ENCODE measurements around the gene STK10.
"Not testable (repeated sequence)": the region's sequence is repeated elsewhere in the genome, so short reads cannot be mapped to it uniquely, and the experiment has no call there.

The STK10 gene

GRCh38 chr5:172156541-172156994 is 31.5 kb downstream of the STK10 start:
- TF ChIP-seq CTCF (IDR thresholded peaks at IDR 0.05), result no peak
- no peak overlapping the region for H3K4me3 ChIP-seq
- H3K27ac ChIP-seq, result no peak overlapping the region
- DNase-seq (ENCODE audit: low spot score), result no peak

GRCh38 chr5:172155101-172155500 is 32.9 kb downstream of the STK10 start:
- H3K27ac ChIP-seq, H3K4me3 ChIP-seq: not testable (repeated sequence)
- DNase-seq (ENCODE audit: low spot score), result peak; percentile 31

- no peak overlapping the region for H3K4me3 ChIP-seq
- no peak for TF ChIP-seq CTCF (IDR thresholded peaks at IDR 0.05)
- H3K27ac ChIP-seq, result no peak overlapping the region
- DNase-seq (ENCODE audit: low spot score), result no peak
Observed at GRCh38 chr5:172153695-172154094, 34.3 kb downstream of the STK10 start.

- DNase-seq (ENCODE audit: low spot score), result no peak
- TF ChIP-seq CTCF (IDR thresholded peaks at IDR 0.05), result no peak
- no peak overlapping the region for H3K27ac ChIP-seq
- H3K4me3 ChIP-seq, result no peak overlapping the region
Observed at GRCh38 chr5:172151661-172152210, 36.3 kb downstream of the STK10 start.

- H3K4me3 ChIP-seq, result no peak overlapping the region
- H3K27ac ChIP-seq, result peak overlapping the region in 1 of 2 donors; percentile 30
- TF ChIP-seq CTCF (IDR thresholded peaks at IDR 0.05), result no peak
- DNase-seq (ENCODE audit: low spot score), result no peak
Observed at GRCh38 chr5:172150514-172151425, 37.3 kb downstream of the STK10 start.

GRCh38 chr5:172149481-172149880 is 38.5 kb downstream of the STK10 start:
- not testable (repeated sequence) for H3K27ac ChIP-seq; H3K4me3 ChIP-seq; DNase-seq (ENCODE audit: low spot score)

GRCh38 chr5:172149073-172149472 is 39.0 kb downstream of the STK10 start:
- Histone ChIP-seq H3K4me3 (no peak overlapping the region), H3K27ac (peak overlapping the region in 1 of 2 donors; percentile 7)
- TF ChIP-seq CTCF (IDR thresholded peaks at IDR 0.05), result no peak
- DNase-seq (ENCODE audit: low spot score), result no peak

GRCh38 chr5:172148381-172148780 is 39.6 kb downstream of the STK10 start:
- no peak for TF ChIP-seq CTCF (IDR thresholded peaks at IDR 0.05)
- Histone ChIP-seq H3K4me3 (no peak overlapping the region), H3K27ac (no peak overlapping the region)
- DNase-seq (ENCODE audit: low spot score), result no peak
